Caco-2 (cell line): ENCODE results near the gene VPS37D. TPM values are rescaled to one million over a fixed set of nuclear protein-coding genes. Genes with fewer than 3 reads are reported as not detected.

Experiments
- BruUV-seq: library from RNA; stranded (reverse); fragments of 400-500 nt; replicated peaks from 2 replicates; lab custom pipeline; 2021; lab: Mats Ljungman, UMichigan
- CTCF ChIA-PET: fragments of 300-600 bp; sonication (Branson Sonifier 250); formaldehyde crosslinking; loops from one replicate; lab custom pipeline; 2022; ENCODE audit warnings: antibody characterized with exemption; lab: Charles Lee
- POLR2A ChIA-PET: fragments of 300-600 bp; sonication (Branson Sonifier 250); formaldehyde crosslinking; loops from one replicate; lab custom pipeline; 2022; ENCODE audit warnings: antibody characterized with exemption; lab: Charles Lee
- DNase-seq, 2 experiments: peaks; one replicate each; pipeline versions ENCODE4 v3.0.0 to v3.0.0-alpha.2; 2020 to 2022
- H3K27me3 ChIP-seq: replicated peaks from 2 replicates; pipeline ENCODE4 v1.6.0; 2011; ENCODE audit warnings: low read length; ENCODE audit not compliant: control insufficient read depth, insufficient read depth
- H3K36me3 ChIP-seq: 2 replicates; pipeline ENCODE4 v1.5.1; 2011; ENCODE audit warnings: low read length; ENCODE audit not compliant: control insufficient read depth, insufficient read depth
- H3K4me1 ChIP-seq: fragments of 250-450 bp; sonication (Bioruptor Pico); 2 replicates; pipeline ENCODE4 v1.5.1; 2020; ENCODE audit warnings: mild to moderate bottlenecking
- H3K4me3 ChIP-seq: 2 replicates; pipeline ENCODE4 v1.5.1; 2011; ENCODE audit warnings: low read depth, mild to moderate bottlenecking, control low read depth, low read length
- H3K9me3 ChIP-seq: fragments of 250-450 bp; sonication (Bioruptor Pico); 2 replicates; pipeline ENCODE4 v1.5.1; 2020; ENCODE audit warnings: mild to moderate bottlenecking, moderate library complexity
- H3K27ac Mint-ChIP-seq: one replicate; pipeline ENCODE4 v1.8.0; 2022; ENCODE audit warnings: mixed read lengths; ENCODE audit not compliant: unreplicated experiment
- H3K27me3 Mint-ChIP-seq: one replicate; pipeline ENCODE4 v1.8.0; 2022; ENCODE audit warnings: mixed read lengths; ENCODE audit not compliant: insufficient read depth, unreplicated experiment
- H3K36me3 Mint-ChIP-seq: one replicate; pipeline ENCODE4 v1.8.0; 2022; ENCODE audit warnings: mild to moderate bottlenecking, mixed read lengths; ENCODE audit not compliant: insufficient read depth, unreplicated experiment
- H3K4me1 Mint-ChIP-seq: one replicate; pipeline ENCODE4 v1.8.0; 2022; ENCODE audit warnings: low read depth, mixed read lengths; ENCODE audit not compliant: unreplicated experiment
- H3K4me3 Mint-ChIP-seq: one replicate; pipeline ENCODE4 v1.8.0; 2022; ENCODE audit warnings: mild to moderate bottlenecking, moderate library complexity, mixed read lengths; ENCODE audit not compliant: unreplicated experiment
- H3K9me3 Mint-ChIP-seq: one replicate; pipeline ENCODE4 v1.8.0; 2022; ENCODE audit warnings: mixed read lengths; ENCODE audit not compliant: unreplicated experiment
- CTCF ChIP-seq, 2 experiments: fragments of 200-600 bp in 1 of 2; IDR thresholded peaks; 1 replicate in 1 of 2; 2 replicates in 1 of 2; pipeline versions ENCODE4 v1.5.1 to v1.8.0; 2011 to 2022; ENCODE audit warnings: antibody characterized with exemption in 1 of 2, control low read depth in 1 of 2, inconsistent platforms in 1 of 2, low read depth in 1 of 2, low read length in 1 of 2, mild to moderate bottlenecking in 1 of 2, moderate library complexity in 1 of 2; ENCODE audit not compliant: insufficient read depth in 1 of 2, severe bottlenecking in 1 of 2, unreplicated experiment in 1 of 2
- intact Hi-C: fragments of 100-400 bp; cut with micrococcal nuclease; formaldehyde crosslinking; loops from one replicate; pipeline ENCODE4 v1.10.0; 2022; ENCODE audit not compliant: unreplicated experiment
- total RNA-seq: library from RNA; stranded (reverse); gene quantifications from 2 replicates; pipeline ENCODE4 v1.2.3, GENCODE V29; 2022

The VPS37D gene
- total RNA-seq, 1 experiment from 2014 or later: 2.7 TPM

GRCh38 chr7:73679709-73680108 lies 12.1 kb downstream of the VPS37D start:
- ChIA-PET CTCF (no interaction called here), POLR2A (no interaction called here)
- Mint-ChIP-seq H3K27me3 (no peaks in the 10 kb centered on the region), H3K4me1 (peaks cover 7% of the 10 kb centered on the region), H3K9me3 (no peaks in the 10 kb centered on the region), H3K4me3 (no peak overlapping the region), H3K36me3 (peaks cover 35% of the 10 kb centered on the region), H3K27ac (no peak overlapping the region)
- TF ChIP-seq CTCF (IDR thresholded peaks at IDR 0.05; ENCODE audit: insufficient read depth in 1 of 2, low read depth in 1 of 2, low read length in 1 of 2, severe bottlenecking in 1 of 2, unreplicated experiment in 1 of 2): no peak
- intact Hi-C loops: no loop called here
- no TSS peak for BruUV-seq
- peaks cover 11% of the 10 kb centered on the region; the same call in 1 of the 2 replicates for H3K4me1 ChIP-seq
- no peaks in the 10 kb centered on the region for H3K9me3 ChIP-seq
- peaks cover 3% of the 10 kb centered on the region; the same call in 1 of the 2 replicates for H3K36me3 ChIP-seq
- DNase-seq: no peak
- H3K4me3 ChIP-seq: no peak overlapping the region
- no peaks in the 10 kb centered on the region for H3K27me3 ChIP-seq

DNA sequence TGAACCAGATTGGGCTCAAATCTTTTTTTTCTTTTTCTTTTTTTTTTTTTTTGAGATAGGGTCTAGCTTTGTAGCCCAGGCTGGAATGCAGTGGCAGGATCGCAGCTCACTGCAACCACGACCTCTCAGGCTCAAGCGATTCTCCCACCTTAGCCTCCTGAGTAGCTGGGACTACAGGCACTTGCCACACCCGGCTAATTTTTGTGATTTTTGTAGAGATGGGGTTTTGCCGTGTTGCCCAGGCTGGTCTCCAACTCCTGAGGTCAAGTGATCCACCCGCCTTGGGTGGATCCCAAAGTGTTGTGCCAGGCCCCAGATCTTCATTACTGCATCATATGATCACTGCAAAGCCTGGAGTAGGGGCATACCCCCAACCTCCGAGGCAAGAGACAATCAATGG lies 12.9 kb downstream of the VPS37D start:
- Mint-ChIP-seq H3K4me1 (peaks cover 7% of the 10 kb centered on the region), H3K36me3 (peaks cover 35% of the 10 kb centered on the region), H3K4me3 (no peak overlapping the region), H3K9me3 (no peaks in the 10 kb centered on the region), H3K27ac (no peak overlapping the region), H3K27me3 (no peaks in the 10 kb centered on the region)
- CTCF ChIA-PET: no interaction called here
- no peak for TF ChIP-seq CTCF (IDR thresholded peaks at IDR 0.05; ENCODE audit: insufficient read depth in 1 of 2, low read depth in 1 of 2, low read length in 1 of 2, severe bottlenecking in 1 of 2, unreplicated experiment in 1 of 2)
- peaks cover 11% of the 10 kb centered on the region; the same call in 1 of the 2 replicates for H3K4me1 ChIP-seq
- intact Hi-C loops: no loop called here
- peaks cover 3% of the 10 kb centered on the region; the same call in 1 of the 2 replicates for H3K36me3 ChIP-seq
- no peak overlapping the region for H3K4me3 ChIP-seq
- DNase-seq: no peak
- BruUV-seq: no TSS peak
- H3K9me3 ChIP-seq: no peaks in the 10 kb centered on the region
- H3K27me3 ChIP-seq: no peaks in the 10 kb centered on the region
- POLR2A ChIA-PET: no interaction called here

DNA sequence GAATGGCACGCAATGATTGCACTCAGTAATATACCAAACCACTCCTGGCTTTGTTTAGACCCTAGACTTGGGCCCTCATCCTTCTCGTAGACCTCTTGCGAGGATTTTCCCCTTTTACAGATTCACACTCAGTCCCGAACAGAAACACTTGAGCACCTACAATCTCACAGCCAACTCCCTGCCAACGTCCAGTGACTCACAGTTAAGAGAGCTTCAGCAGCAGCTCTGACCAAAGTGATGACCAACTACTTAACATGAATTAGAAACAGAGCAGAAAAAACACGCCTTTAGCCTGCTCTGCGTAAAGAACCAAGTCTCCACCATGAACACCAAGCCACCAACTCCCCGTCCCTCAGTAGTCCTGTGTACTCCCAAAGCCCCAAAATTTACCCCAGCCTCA lies 13.4 kb downstream of the VPS37D start:
- H3K27me3 ChIP-seq: no peaks in the 10 kb centered on the region
- Mint-ChIP-seq H3K36me3 (peaks cover 36% of the 10 kb centered on the region), H3K27me3 (no peaks in the 10 kb centered on the region), H3K9me3 (no peaks in the 10 kb centered on the region), H3K4me1 (peaks cover 7% of the 10 kb centered on the region), H3K4me3 (peak overlapping the region; percentile 93), H3K27ac (no peak overlapping the region)
- H3K4me1 ChIP-seq: peaks cover 11% of the 10 kb centered on the region; the same call in 1 of the 2 replicates
- ChIA-PET POLR2A (no interaction called here), CTCF (no interaction called here)
- peaks cover 3% of the 10 kb centered on the region; the same call in 1 of the 2 replicates for H3K36me3 ChIP-seq
- BruUV-seq: no TSS peak
- no peak for DNase-seq
- intact Hi-C loops: no loop called here
- H3K4me3 ChIP-seq: no peak overlapping the region
- H3K9me3 ChIP-seq: no peaks in the 10 kb centered on the region
- no peak for TF ChIP-seq CTCF (IDR thresholded peaks at IDR 0.05; ENCODE audit: insufficient read depth in 1 of 2, low read depth in 1 of 2, low read length in 1 of 2, severe bottlenecking in 1 of 2, unreplicated experiment in 1 of 2)
